AG04450 (cell line): Measurements from ENCODE around the gene ATOH7. TPM values are rescaled to one million over a fixed set of nuclear protein-coding genes. Genes with fewer than 3 reads are reported as not detected.

Source experiments
- CTCF ChIA-PET: fragments of 300-600, 350-600 bp; formaldehyde crosslinking; extraction: SDS; loops from one replicate; lab custom pipeline; 2022; ENCODE audit warnings: antibody characterized with exemption, inconsistent platforms; lab: Charles Lee
- POLR2A ChIA-PET: fragments of 350-600 bp; formaldehyde crosslinking; extraction: SDS; loops from one replicate; lab custom pipeline; 2021; ENCODE audit warnings: antibody characterized with exemption, inconsistent platforms; lab: Yijun Ruan, JAX
- DNase-seq: peaks from one replicate; pipeline ENCODE4 v3.0.0-alpha.2; 2011; ENCODE audit warnings: low read depth, low spot score
- H3K27ac ChIP-seq: one replicate; pipeline ENCODE4 v1.5.1; 2012; ENCODE audit warnings: low read depth, low read length, control low read depth
- H3K27me3 ChIP-seq: one replicate; pipeline ENCODE4 v1.6.0; 2012; ENCODE audit warnings: low read length; ENCODE audit not compliant: control insufficient read depth, insufficient read depth
- H3K4me3 ChIP-seq: 2 replicates; pipeline ENCODE4 v1.5.1; 2011; ENCODE audit warnings: mild to moderate bottlenecking, low read depth, low read length, control low read depth
- H3K9me3 ChIP-seq: 2 replicates; pipeline ENCODE4 v1.5.1; 2012; ENCODE audit warnings: low read length; ENCODE audit not compliant: control insufficient read depth, insufficient read depth
- CTCF ChIP-seq: IDR thresholded peaks from 2 replicates; pipeline ENCODE4 v1.5.1; 2011; ENCODE audit warnings: low read depth, low read length, control low read depth, inconsistent platforms
- polyA plus RNA-seq: library from polyadenylated mRNA; depleted of rRNA; stranded (reverse); fragments of >200 nt; gene quantifications from 2 replicates; pipeline ENCODE4 v1.2.3, GENCODE V29; 2011

Gene ATOH7
- polyA plus RNA-seq, 1 experiment = not detected

DNA sequence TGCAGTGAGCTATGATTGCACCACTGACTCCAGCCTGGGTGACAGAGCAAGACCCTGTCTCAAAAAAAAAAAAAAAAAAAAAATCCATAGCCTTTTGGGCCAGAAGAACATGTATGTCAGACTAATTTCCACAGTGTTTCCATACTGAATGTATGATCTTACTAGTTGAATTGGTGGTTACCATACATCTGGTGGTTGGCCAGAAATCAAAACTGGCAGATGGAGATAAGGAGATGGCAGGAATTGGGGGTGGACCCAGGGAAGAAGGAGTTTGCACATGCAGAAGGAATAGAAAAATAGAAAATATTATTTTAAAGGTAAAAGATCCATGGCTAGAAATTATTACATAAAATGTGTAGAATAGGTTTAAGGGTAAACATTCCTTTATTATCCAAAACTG lies 3.7 kb upstream of the ATOH7 start:
- no peak for TF ChIP-seq CTCF
- Histone ChIP-seq H3K27me3 (peaks cover 30% of the 10 kb centered on the region), H3K4me3 (no peak overlapping the region), H3K9me3 (no peaks in the 10 kb centered on the region), H3K27ac (no peak overlapping the region)
- CTCF ChIA-PET = interaction anchor here (2.3 kb wide), 1 partner anchor 23 kb away, joined by 11 read pairs; no protein-coding TSS in a partner anchor
- POLR2A ChIA-PET = no interaction called here
- no peak for DNase-seq

GRCh38 chr10:68235111-68235510 lies 3.2 kb upstream of the ATOH7 start:
- Histone ChIP-seq H3K27me3 (peaks cover 30% of the 10 kb centered on the region), H3K4me3 (no peak overlapping the region), H3K9me3 (no peaks in the 10 kb centered on the region), H3K27ac (no peak overlapping the region)
- no peak for TF ChIP-seq CTCF
- POLR2A ChIA-PET = no interaction called here
- DNase-seq = no peak
- CTCF ChIA-PET = interaction anchor here (2.3 kb wide), 1 partner anchor 22 kb away, joined by 11 read pairs; no protein-coding TSS in a partner anchor

DNA sequence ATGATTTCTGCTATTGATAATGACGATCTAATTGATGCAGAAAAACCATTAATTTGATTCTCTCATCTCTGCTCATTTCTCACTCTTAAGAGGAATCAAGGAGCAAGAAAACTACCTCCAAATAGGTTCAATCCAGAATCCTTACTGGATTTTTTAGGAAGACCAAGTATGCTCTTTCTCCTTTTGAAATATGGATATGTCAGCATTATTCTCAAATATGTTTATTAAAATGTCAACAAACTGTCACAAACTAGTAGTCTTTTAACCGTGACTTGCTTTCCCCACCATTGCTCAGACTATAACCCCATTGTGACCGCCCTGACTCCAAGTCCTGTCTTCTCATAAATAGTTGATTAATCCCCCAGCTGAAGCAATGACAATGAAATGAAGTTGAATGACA lies 1.1 kb upstream of the ATOH7 start:
- DNase-seq = no peak
- no peak overlapping the region for H3K4me3 ChIP-seq
- ChIA-PET POLR2A (no interaction called here), CTCF (no interaction called here)
- peaks cover 18% of the 10 kb centered on the region for H3K27me3 ChIP-seq
- H3K27ac ChIP-seq = no peak overlapping the region
- TF ChIP-seq CTCF = no peak
- H3K9me3 ChIP-seq = no peaks in the 10 kb centered on the region

DNA sequence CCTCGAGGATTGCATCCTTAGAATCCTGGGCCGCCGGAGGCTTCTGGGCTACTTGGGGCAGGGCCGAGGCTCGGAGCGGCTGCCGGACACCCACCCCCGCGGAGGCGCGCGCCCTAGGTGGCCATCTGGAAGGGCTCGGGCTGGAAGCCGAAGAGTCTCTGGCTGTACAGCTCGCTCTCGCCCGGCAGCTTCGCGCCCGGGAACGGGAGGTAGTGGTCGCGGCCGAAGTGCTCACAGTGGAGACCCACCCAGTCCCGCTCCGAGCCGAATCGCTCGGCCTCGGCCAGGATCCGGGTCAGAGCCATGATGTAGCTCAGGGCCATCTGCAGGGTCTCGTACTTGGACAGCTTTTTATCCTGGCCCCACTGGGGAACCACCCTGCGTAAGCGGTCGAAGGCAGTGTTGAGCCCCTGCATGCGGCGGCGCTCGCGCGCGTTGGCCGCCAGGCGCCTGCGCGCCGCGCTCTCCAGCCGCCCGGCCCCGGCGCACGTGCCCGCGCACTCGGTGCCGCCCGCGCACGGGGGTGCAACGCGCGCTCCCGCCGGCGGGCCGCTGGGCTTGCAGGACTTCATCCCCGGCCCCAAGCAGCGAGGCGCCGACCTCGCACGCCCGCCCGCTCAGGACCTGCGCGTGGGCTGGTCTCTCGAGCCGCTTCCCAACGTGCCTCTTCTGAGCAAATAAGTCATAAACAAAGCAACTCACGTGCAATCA lies 652 bp downstream of the ATOH7 start:
- peak overlapping the region; percentile 88 for H3K27ac ChIP-seq
- H3K9me3 ChIP-seq = no peaks in the 10 kb centered on the region
- H3K4me3 ChIP-seq = peak overlapping the region; percentile 79
- DNase-seq = no peak
- TF ChIP-seq CTCF = peak; percentile 21; the same call in 1 of the 2 replicates
- POLR2A ChIA-PET = interaction anchor here (0.6 to 1.2 kb wide), 3 partner anchors 10 to 101 kb away, joined by 3 to 5 read pairs (median 4); partner anchors contain the start of gene HNRNPH3
- CTCF ChIA-PET = interaction anchor here (0.6 to 3.1 kb wide), 10 partner anchors 19 to 138 kb away, joined by 3 to 21 read pairs (median 4); no protein-coding TSS in a partner anchor
- H3K27me3 ChIP-seq = peaks cover 11% of the 10 kb centered on the region

DNA sequence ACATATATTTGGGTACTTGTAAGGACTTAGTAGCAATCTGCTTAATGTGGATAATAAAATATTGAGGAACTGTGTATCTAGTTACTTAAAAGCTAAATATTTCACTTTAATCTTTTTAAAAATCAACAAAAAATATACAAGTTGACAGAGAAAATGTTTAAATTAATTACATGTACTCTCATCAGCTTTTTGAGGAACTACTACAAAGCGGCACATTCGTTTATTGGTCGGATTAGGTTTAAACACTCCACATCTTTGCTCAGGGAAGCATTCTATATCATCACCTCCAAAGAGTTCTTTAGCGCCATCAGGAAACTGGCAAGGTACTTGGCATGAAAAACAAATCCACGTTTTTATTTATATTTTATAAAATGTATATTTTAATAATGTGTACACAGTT lies 1.6 kb downstream of the ATOH7 start:
- no peaks in the 10 kb centered on the region for H3K9me3 ChIP-seq
- TF ChIP-seq CTCF = no peak
- no peak overlapping the region for H3K27ac ChIP-seq
- H3K4me3 ChIP-seq = peak overlapping the region; percentile 79; the same call in 1 of the 2 replicates
- DNase-seq = no peak
- ChIA-PET CTCF (interaction anchor here (0.8 to 3.1 kb wide), 6 partner anchors 18 to 177 kb away, joined by 3 to 21 read pairs (median 4); partner anchors contain the start of gene RUFY2), POLR2A (interaction anchor here (0.9 to 1.2 kb wide), 2 partner anchors 54 to 102 kb away, joined by 4 to 5 read pairs; partner anchors contain the start of gene HNRNPH3)
- H3K27me3 ChIP-seq = peaks cover 11% of the 10 kb centered on the region
